NCI-H748 (cell line): ENCODE results near the gene HLA-DPB1.
"Not testable (repeated sequence)": the region's sequence is repeated elsewhere in the genome, so short reads cannot be mapped to it uniquely, and the experiment has no call there.

Experiments
- DNase-seq: peaks from one replicate; lab custom pipeline; 2025; ENCODE audit not compliant: unreplicated experiment; lab: John Stamatoyannopoulos, UW

HLA-DPB1 gene

GRCh38 chr6:33075568-33076405 lies at the start of gene HLA-DPB1:
Gene HLA-DPB1 (plus strand): TSS chr6:33075990. CDS start chr6:33076042, 52 bp downstream.
- DNase-seq = peak; percentile 40

- DNase-seq = no peak
These were observed 47.5 kb upstream of the HLA-DPB1 start for GRCh38 chr6:33028220-33028849.

- DNase-seq = no peak
These were observed 46.2 kb upstream of the HLA-DPB1 start for GRCh38 chr6:33029328-33030184.

- DNase-seq = no peak
These were observed 45.5 kb upstream of the HLA-DPB1 start for GRCh38 chr6:33030245-33030644.

- no peak for DNase-seq
These were observed 41.2 kb upstream of the HLA-DPB1 start for GRCh38 chr6:33034554-33034953.

GRCh38 chr6:33036535-33036934 lies 39.3 kb upstream of the HLA-DPB1 start:
- DNase-seq = no peak

GRCh38 chr6:33040157-33040556 lies 35.6 kb upstream of the HLA-DPB1 start:
- DNase-seq = no peak

- no peak for DNase-seq
These were observed 26.3 kb upstream of the HLA-DPB1 start for GRCh38 chr6:33049323-33050013.

GRCh38 chr6:33050014-33050810 lies 25.6 kb upstream of the HLA-DPB1 start:
- DNase-seq = no peak

- no peak for DNase-seq
These were observed 23.2 kb upstream of the HLA-DPB1 start for GRCh38 chr6:33052627-33053026.

- no peak for DNase-seq
These were observed 22.6 kb upstream of the HLA-DPB1 start for GRCh38 chr6:33053230-33053629.

GRCh38 chr6:33057222-33058150 lies 18.3 kb upstream of the HLA-DPB1 start:
- DNase-seq = no peak

GRCh38 chr6:33061987-33062386 lies 13.8 kb upstream of the HLA-DPB1 start:
- peak; percentile 24 for DNase-seq

GRCh38 chr6:33063435-33063834 lies 12.4 kb upstream of the HLA-DPB1 start:
- not testable (repeated sequence) for DNase-seq

- no peak for DNase-seq
These were observed 11.1 kb upstream of the HLA-DPB1 start for GRCh38 chr6:33064723-33065122.

- DNase-seq = no peak
These were observed 10.5 kb upstream of the HLA-DPB1 start for GRCh38 chr6:33065312-33065711.

- no peak for DNase-seq
These were observed 8.8 kb upstream of the HLA-DPB1 start for GRCh38 chr6:33066917-33067521.

- DNase-seq = no peak
These were observed 6.6 kb upstream of the HLA-DPB1 start for GRCh38 chr6:33069021-33069738.
